H1 (cell line): ENCODE measurements around the gene CPLX1. TPM values are rescaled to one million over a fixed set of nuclear protein-coding genes. Genes with fewer than 3 reads are reported as not detected.

Source experiments
- BCL11A ChIP-seq, 2 experiments: IDR thresholded peaks; one replicate each; pipeline ENCODE4 v1.6.1; 2011; ENCODE audit warnings: low read depth in 2 of 2, low read length in 2 of 2, mild to moderate bottlenecking in 2 of 2
- CHD7 ChIP-seq: fragments of 300-600 bp; sonication (generic); IDR thresholded peaks from 2 replicates; pipeline ENCODE4 v1.7.1; 2012; ENCODE audit warnings: low read length, moderate library complexity, mild to moderate bottlenecking, inconsistent platforms; ENCODE audit not compliant: insufficient replicate concordance
- CTBP2 ChIP-seq: IDR thresholded peaks from 2 replicates; pipeline ENCODE4 v1.7.0; 2011; ENCODE audit warnings: borderline replicate concordance, mild to moderate bottlenecking, moderate library complexity, mixed read lengths, low read length; ENCODE audit not compliant: insufficient read depth, insufficient read length
- GTF2F1 ChIP-seq: IDR thresholded peaks from 2 replicates; pipeline ENCODE4 v1.6.1; 2012; ENCODE audit warnings: low read depth, low read length, improper control_type of control experiment, borderline replicate concordance
- RAD21 ChIP-seq, 2 experiments: IDR thresholded peaks in 1 of 2; conservative IDR thresholded peaks in 1 of 2; 2 replicates each; pipeline ENCODE4 v1.6.1; 2011; ENCODE audit warnings: low read depth in 2 of 2, low read length in 2 of 2, improper control_type of control experiment in 1 of 2, inconsistent platforms in 1 of 2, mild to moderate bottlenecking in 1 of 2, moderate library complexity in 1 of 2
- SP2 ChIP-seq: IDR thresholded peaks from 2 replicates; pipeline ENCODE4 v1.6.1; 2012; ENCODE audit warnings: mild to moderate bottlenecking, low read length, inconsistent platforms
- TAF1 ChIP-seq: IDR thresholded peaks from 2 replicates; pipeline ENCODE4 v1.6.1; 2011; ENCODE audit warnings: mild to moderate bottlenecking, low read depth, low read length
- TEAD4 ChIP-seq: IDR thresholded peaks from 2 replicates; pipeline ENCODE4 v1.6.1; 2012; ENCODE audit warnings: low read depth, low read length, inconsistent platforms, mixed read lengths
- polyA plus RNA-seq, 7 experiments: library from polyadenylated mRNA; depleted of rRNA in 3 of 7; stranded (reverse) in 5 of 7; unstranded in 2 of 7; fragments of >200 nt in 5 of 7; fragments of 200-250 nt in 2 of 7; gene quantifications; 1 replicate in 5 of 7; 2 replicates in 1 of 7; 4 replicates in 1 of 7; pipeline versions ENCODE4 v1.2.1 to v1.2.3, GENCODE V29; 2011 to 2013; ENCODE audit warnings: missing spikeins in 2 of 7, mixed read lengths in 2 of 7
- total RNA-seq: library from RNA; stranded (reverse); fragmentation: NEBNext Ultra II Directional; extraction: Animal tissue kit (Norgen Biotek cat#: 25700); gene quantifications from 2 replicates; pipeline ENCODE4 v1.2.1, GENCODE V29; 2021
- TF ChIP-seq, protein P1 (sequence below): IDR thresholded peaks from 2 replicates; pipeline ENCODE4 v1.6.1; 2012; ENCODE audit warnings: inconsistent platforms

CPLX1 gene
- total and polyA plus RNA-seq, 2 of the 8 experiments (the other 6 are each of a cell fraction or from before 2014, with no cell fraction given), result 0.32 to 0.56 TPM

DNA sequence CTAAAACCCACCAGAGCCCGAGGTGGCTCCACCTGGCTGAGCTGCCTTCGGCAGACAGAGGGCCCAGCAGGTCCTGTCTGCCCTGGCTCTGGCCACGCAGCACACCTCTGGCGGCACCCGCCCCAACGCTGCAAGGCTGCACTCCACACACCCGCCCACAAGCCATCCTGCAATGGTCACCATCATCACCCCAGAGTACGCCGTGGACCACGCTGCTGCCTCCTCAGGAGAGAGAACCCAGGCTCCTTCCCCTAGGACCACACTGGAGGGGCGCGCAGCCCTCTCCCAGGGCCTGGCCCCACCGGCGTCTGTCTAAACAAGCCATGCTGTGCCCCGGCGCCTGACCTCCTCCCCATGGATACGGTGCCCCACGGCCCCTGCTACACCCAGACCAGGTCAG is 39.6 kb upstream of the CPLX1 start (continued):
- TF ChIP-seq CHD7, result no peak
- TF ChIP-seq, protein P1, sequence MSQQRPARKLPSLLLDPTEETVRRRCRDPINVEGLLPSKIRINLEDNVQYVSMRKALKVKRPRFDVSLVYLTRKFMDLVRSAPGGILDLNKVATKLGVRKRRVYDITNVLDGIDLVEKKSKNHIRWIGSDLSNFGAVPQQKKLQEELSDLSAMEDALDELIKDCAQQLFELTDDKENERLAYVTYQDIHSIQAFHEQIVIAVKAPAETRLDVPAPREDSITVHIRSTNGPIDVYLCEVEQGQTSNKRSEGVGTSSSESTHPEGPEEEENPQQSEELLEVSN, result no peak
- TF ChIP-seq BCL11A (IDR thresholded peaks at IDR 0.05; ENCODE audit: low read depth in 2 of 2, low read length in 2 of 2), result no peak
- no peak for TF ChIP-seq RAD21 (IDR thresholded peaks at IDR 0.05 in 1 of 2, conservative IDR thresholded peaks at IDR 0.05 in 1 of 2; ENCODE audit: low read depth in 2 of 2, low read length in 2 of 2)
- no peak for TF ChIP-seq TEAD4
- TF ChIP-seq CTBP2, result no peak
- no peak for TF ChIP-seq TAF1
- TF ChIP-seq SP2, result no peak
- no peak for TF ChIP-seq GTF2F1
